ENCODE results near the gene KXD1.
"Not testable (repeated sequence)": the region's sequence is repeated elsewhere in the genome, so short reads cannot be mapped to it uniquely, and the experiment has no call there.

The KXD1 gene

DNA sequence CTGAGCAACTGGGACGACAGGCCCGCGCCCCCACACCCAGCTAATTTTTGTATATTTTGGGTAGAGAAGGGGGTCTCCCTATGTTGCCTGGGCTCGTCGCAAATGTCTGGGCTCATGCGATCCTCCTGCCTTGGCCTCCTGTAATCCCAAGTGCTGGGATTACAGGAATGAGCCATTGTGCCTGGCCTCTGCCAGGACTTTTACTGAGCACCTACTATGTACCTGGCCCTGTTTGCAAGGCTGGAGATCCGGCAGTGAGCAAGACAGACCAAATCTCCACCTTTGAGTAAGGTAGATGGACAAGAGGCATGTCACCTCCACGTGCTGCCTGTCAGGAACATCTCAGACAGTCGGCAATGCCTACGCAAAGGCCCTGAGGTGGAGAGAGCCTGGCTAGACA, 21.2 kb upstream of the KXD1 start:
- no peak for DNase-seq (ENCODE audit: low read depth)

DNA sequence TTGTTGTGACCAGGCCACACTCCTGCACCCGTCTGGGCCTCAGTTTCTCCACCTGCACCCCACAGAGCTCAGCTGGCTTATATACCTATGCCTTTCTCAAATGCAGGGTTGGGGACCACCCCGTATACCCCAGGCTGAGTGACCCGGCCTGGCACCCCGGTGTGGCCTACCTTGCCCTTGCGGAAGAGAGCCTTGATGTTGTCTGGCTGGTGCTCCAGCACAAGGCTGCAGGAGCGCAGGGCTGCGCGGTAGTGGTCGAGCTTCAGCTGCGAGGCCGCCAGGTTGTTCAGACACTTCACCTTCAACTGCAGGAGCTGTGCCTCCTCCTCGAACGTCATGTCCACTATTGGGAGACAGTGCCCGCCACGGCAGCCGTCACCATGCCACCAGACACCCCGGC, 20.2 kb upstream of the KXD1 start:
- DNase-seq (ENCODE audit: low read depth): no peak

DNA sequence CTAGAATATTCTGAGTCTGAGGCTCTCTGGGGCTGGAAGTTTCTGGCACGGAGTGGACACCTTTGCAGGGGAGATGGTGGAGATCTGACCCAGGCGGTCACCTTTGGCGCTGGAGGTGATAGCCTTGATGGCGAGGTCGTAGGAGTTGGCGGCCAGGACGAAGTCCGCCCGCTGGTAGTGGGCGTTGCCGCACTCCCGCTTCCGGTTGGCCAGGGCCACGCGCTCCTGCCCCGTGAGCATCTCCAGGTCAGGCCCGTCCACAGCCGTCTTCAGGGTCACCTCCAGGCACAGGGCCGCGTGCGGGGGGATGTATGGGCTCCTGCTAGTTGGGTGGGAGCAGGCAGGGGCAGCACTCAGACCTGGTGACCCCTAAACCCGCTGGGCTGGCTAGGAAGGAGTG, 19.6 kb upstream of the KXD1 start:
- DNase-seq (ENCODE audit: low read depth): no peak

DNA sequence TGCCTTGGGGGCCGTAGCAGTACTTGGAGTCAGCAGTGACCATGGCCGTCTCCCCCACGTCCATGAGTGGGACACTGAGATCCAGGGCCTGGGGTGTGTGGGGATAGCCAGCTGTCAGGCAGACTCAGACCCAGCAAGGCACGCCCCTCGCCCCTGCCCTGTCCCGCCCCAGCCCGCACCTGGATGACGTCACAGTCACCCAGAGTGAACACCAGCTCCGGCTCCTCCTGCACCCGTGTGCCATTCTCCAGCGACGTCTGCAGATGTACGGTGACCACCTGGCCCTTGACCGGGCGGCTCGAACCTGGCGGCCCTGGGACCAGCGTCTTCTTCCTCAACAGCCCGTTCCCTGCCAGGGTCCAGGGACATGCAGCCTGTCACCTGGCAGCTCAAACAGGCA, 18.3 kb upstream of the KXD1 start:
- DNase-seq (ENCODE audit: low read depth): no peak

DNA sequence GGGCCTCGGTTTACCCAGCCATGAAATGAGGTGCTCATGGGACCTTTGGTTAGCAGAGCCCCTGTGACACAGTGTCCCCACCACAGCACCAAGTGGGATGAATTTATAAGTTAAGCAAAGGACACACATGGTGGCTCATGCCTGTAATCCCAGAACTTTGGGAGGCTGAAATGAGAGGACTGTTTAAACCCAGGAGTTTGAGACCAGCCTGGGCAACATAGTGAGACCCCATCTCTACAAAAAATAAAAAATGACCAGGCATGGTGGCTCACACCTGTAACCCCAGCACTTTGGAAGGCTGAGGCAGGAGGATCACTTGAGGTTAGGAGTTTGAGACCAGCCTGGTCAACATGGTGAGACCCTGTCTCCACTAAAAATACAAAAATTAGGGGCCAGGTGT, 17.5 kb upstream of the KXD1 start:
- DNase-seq (ENCODE audit: low read depth): not testable (repeated sequence)

DNA sequence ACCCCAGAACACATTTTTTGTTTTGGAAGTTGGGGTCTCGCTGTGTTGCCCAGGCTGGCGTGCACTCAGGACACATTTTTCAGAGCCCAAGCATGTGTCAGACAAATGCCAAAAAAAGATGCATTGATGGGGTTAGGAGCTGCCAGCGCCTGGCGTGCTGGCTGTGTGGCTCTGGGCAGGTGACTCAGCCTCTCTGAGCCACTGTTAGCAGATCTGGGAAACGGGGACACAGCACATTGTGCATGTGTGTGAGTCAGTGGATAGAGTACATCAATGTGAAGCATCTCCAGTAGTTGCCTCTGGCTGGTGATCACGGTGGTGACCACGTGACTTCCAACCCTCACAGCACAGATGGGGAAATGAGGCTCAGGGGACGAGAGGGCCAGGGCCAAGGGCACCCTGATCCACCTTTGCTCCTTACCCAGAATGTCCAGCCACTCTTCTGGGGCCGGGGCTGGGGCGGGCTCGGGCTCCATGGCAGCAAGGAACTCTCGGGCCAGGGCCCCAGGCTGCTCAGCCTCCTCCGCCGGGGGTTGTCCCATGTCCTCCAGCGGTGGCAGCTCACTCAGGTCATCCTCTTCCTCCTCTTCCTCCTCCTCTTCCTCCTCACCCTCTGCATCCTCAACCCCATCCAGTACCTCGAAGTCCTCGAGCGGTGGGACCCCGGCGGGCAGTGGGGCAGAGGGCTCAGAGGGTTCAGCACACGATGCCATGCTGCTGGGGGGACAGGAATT, 16.2 kb upstream of the KXD1 start:
- no peak for DNase-seq (ENCODE audit: low read depth)

DNA sequence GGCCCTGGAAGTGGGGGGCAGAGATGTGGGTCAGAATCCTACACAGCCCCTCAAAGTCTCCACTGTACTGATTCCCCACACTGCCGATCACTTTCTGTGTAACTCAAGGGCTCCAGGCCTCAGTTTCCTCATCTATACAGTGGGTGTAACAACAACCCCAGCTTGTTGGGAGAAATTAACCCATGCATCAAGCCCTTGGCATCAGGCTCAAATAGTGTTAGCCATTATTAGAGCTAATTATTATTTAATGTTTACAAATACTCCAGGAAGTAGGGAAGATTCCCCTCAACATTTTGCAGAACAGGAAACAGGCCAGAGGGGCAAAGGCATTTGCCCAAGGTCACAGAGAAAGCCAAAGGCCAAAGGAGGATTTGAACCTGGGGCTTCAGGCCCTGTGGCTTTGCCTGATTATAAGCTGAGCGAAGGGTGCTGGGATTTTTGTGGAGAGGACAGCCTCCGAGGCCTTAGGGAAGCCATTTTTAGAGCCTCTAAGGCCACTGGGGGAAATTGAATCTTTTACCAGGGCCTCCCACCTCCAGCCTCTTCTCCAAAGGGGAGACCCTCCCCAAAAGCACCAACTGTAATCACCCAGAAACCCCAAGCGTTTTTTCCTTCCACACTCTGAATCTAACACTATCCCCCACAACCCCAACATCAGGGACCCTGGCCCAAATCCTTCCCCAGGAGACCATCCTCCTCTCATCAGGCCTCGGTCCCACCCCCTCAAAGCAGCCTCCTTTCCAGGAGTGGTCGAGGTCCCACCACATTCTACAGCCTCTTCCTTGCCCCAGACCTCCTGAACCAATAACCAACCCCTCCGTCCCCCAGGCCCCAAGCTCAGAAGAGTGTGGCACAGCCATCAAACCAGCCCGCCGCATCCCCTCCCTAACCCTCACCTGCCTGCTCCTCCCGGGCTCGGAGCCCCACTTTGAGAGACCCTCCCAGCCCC, 15.4 kb upstream of the KXD1 start:
- no peak for DNase-seq (ENCODE audit: low read depth)

DNA sequence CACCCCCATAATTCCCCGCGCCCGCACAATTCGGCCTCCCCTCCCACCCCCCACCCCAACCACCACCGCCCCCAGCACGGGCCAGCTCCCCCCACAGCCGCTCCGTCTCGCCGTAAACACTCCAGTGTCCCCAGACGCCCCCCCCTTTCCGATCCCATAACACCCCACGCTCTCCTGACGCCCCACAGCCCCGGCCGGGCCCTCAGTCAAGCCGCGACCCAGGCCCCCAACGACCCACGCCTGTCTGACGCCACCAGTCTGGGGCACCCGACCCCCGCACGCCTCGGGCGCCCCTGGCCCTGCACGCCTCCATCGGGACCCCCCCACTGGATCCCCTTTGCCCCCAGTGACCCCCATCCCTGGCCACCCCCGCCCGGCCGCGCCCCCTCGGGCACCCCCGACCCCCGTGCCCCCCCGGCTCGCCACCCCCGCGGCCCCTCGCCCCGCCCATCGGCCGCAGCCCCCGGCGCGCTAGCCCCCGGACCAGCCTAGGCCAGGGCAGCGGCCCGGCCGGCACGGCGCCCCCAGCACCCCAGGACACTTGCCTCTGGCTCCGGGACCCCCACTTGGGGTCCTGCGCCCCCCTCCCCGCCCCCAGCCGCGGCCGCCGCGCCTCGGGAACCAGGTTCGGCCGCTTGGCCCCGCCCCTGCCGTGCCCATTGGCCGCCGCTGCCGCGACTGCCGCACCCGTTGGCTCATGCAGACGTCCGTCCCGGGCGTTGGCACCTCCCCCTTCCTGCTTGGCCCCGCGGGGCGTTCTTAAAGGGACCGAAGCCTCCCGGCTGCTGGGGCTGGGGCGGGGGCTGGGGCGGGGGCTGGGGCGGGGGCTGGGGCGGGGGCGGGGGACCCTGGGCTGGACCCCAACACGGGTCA, 14.5 kb upstream of the KXD1 start, which contains the start of gene FKBP8:
Gene FKBP8 (minus strand): TSS at position 633 of the 873 bp plus-strand sequence. CDS start 1,603 bp downstream, outside the sequence.
- DNase-seq (ENCODE audit: low read depth): peak; percentile 88

DNA sequence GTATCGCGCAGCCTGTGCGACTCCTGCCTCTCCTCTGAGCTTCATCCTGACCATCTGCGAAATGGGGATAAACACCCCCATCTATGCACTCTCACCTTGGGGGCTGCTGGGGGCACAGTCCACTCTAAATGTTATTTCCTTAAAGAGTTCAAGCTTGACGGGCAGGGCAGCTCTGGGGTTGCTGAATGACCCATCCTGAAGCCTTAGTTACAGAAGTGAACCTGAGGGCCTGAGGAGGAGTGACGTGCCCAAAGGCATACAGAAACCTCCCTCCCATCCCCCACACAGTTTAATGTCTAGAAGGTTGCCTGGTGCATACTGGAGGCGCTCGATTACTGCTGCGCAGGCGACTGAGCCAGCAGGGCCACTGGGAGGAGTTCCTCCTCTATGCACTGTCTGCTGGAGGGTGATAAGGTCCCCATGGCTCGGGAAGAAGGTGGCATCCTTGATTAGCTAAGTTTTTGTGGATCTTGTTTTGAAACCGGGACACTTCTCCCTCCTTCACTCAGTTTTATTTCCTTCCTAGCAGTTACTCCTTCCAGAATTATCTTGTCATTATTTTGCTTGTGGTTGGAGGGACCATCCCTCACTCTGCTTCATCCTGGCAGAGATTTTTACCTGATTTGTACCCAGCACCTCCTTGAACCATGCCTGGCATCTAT, 13.7 kb upstream of the KXD1 start:
- DNase-seq (ENCODE audit: low read depth): peak; percentile 54

DNA sequence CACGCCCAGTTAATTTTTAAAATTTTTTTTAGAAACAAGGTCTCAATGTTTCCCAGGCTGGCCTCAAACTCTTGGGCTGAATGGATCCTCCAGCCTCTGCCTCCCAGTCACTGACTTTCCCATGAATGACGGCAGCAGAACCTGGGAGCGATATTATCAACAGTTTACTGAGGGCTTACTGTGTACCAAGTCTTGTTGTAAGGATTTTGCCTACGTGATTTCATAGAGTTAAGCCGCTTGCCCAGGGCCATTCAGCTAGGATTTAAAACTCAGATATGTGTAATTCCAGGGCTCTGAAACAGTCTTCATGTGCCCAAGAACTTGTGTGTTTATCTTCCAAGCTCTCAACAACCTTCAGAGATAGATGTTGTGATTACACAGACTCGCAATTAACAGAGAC, 6.0 kb upstream of the KXD1 start:
- DNase-seq (ENCODE audit: low read depth): no peak

DNA sequence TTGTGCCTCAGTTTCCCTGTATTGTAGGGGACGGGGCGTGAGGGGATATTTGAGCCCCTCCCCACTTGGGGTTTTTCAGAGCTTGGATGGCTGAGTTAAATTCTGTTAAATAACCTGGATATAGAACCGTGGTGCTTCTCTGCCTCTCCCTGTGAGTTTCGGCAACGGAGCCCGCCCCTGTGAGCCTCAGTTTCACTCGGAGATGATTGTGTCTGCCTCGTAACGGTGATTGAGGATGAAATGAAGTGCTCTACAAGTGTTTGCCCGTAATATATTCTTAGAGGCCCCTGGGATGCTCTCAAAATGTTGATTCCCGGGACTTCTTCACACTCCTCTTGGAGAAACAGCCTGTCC, 509 bp downstream of the KXD1 start:
- no peak for DNase-seq (ENCODE audit: low read depth)

DNA sequence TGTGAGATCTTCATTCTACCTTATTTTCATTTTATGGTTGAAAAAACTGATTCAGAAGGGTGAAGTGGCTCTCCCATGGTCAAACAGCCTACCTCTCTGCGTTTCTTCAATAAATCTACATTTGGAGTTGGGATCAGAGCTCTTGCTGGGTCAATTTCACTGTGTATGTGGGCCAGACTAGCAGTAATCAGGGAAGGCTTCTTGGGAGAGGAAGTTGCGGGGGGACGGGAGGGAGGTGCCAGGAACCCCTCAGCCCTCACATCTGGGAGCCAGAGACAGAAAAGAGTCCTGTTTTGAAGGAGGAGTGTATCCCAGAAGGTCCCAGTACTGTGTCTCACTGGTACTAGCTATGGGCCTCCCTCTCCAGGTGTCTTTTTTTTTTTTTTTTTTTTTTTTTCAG, 934 bp downstream of the KXD1 start:
- no peak for DNase-seq (ENCODE audit: low read depth)

DNA sequence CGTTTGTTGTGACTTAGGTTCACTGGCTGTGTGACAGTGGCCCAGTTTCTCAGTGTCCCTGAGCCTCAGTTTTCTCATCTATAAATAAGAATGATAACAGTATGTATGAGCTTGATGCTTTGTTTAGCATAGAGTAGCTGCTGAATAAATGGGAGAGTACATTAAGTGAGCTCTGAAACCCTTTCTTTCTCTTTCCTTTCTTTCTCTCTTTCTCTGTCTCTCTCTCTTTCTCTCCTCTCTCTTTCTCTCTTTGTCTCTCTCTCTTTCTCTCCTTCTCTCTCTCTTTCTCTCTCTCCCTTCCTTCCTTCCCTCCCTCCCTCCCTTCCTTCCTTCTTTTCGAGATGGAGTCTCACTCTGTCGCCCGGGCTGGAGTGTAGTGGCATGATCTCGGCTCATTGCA, 2.0 kb downstream of the KXD1 start:
- DNase-seq (ENCODE audit: low read depth): no peak

DNA sequence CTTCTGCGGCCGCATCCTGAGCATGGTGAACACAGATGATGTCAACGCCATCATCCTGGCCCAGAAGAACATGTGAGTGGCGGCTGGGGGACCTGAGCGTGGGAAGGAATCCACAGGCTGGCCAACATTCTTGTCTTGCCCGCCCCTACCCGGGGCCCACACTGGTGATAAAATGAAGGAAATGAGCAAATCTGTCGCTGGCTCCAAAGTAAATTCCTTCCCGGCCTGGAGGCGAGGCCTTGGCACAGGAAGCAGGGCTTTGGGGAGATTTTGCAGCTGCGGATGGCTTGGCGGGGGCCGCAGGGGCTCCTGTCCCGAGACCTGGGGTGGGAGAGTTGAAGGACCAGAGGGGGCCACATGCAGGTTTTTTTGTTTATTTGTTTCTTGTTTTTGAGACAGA, 4.4 kb downstream of the KXD1 start:
- DNase-seq (ENCODE audit: low read depth): no peak

DNA sequence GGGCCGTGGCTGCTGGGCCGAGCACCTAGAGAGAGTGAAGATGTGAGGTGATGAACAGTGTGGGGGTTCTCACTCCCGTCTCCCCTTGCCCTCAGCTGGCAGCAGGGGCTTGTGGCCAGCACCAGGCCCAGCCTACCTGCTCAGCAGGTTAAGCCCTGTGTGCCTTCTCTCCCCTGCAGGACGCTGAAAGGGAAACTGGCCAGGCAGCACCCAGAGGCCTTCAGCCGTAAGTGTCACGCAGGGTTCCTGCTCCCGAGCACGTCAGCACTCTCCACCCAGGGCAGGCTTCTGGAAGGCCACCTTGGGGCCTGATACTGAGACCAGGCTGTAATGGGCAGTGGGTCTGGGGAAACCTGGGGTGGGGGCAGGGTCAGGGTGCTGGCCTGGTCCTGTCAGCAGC, 9.3 kb downstream of the KXD1 start:
- DNase-seq (ENCODE audit: low read depth): no peak

DNA sequence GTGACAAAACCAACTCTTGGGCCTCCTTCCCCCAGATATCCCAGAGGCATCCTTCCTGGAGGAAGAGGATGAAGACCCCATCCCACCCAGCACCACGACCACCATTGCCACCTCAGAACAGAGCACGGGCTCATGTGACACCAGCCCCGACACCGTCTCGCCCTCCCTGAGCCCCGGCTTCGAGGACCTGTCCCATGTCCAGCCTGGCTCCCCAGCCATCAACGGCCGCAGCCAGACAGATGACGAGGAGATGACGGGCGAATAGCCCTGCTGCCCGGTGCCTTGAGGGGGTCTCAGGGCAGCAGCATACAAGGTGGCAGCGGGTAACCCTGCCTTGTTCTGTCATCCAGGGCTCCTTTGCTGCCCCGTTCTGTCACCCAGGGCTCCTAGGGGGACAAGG, 10.7 kb downstream of the KXD1 start:
- no peak for DNase-seq (ENCODE audit: low read depth)

DNA sequence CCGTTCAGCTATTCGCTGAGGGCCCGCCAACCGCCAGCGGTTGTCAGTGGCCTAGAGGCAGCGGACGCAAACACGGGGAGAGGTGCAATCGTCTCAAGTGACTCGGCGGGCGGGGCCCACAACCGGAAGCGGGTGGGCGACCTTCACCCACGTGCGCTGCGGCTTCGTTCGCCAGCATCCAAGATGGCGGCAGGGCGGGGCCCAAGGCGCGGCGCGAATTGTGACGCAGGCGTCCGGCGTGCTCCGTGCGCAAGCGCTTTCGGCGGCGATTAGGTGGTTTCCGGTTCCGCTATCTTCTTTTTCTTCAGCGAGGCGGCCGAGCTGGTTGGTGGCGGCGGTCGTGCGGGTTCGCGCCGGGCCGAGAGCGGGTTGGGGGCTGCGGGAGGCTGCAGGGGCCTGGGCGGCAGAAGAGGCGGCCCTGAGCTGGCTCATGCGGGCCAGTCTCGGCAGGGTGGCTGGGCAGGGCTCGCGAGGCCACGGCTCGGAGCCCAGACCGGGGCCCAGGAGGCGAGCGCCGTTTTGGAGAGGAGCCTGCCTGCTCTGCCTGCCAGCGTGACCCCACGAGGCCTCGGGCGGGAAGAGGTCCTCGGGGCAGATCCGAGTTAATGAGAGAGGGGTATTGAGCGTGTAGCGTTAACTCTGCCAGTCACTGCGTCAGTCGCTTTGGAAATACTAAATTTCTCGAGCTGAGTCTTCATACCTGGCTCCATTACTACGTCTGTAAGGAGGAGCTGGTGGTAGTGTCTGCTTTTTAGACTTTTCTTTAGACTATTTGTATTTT, 14.1 kb downstream of the KXD1 start, which contains the start of gene UBA52:
Gene UBA52 (plus strand): TSS at position 294 of the 781 bp plus-strand sequence. CDS start 1,444 bp downstream, outside the sequence.
- peak; percentile 98 for DNase-seq (ENCODE audit: low read depth)

DNA sequence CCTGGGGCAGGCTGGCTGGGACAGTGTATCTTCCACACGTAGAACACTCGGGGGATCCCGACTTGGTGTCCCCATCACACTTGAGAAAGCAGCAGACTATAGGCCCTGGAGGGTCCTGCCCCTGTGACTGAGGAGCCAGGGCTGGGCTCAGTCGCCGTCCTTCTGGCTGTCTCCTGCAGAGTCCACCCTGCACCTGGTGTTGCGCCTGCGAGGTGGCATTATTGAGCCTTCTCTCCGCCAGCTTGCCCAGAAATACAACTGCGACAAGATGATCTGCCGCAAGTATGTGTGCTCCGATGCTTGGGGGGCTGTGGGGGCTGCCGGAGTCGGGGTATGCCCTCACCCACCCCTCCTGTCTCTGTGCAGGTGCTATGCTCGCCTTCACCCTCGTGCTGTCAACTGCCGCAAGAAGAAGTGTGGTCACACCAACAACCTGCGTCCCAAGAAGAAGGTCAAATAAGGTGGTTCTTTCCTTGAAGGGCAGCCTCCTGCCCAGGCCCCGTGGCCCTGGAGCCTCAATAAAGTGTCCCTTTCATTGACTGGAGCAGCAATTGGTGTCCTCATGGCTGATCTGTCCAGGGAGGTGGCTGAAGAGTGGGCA, 17.1 kb downstream of the KXD1 start:
- no peak for DNase-seq (ENCODE audit: low read depth)

DNA sequence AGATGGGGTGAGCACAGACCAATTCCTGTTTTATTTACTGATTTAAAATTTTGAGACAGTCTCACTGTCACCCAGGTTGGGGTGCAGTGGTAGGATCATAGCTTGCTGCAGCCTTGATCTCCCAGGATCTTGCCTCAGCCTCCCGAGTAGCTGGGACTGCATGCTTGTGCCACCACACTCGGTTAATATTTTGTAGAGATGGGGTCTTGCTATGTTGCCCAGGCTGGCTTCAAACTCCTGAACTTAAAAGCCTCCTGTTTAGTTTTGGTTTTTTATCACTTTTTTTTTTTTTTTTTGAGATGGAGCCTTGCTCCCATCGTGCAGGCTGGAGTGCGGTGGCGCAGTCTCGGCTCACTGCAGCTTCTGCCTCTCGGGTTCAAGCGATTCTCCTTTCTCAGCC, 18.7 kb downstream of the KXD1 start:
- DNase-seq (ENCODE audit: low read depth): no peak

DNA sequence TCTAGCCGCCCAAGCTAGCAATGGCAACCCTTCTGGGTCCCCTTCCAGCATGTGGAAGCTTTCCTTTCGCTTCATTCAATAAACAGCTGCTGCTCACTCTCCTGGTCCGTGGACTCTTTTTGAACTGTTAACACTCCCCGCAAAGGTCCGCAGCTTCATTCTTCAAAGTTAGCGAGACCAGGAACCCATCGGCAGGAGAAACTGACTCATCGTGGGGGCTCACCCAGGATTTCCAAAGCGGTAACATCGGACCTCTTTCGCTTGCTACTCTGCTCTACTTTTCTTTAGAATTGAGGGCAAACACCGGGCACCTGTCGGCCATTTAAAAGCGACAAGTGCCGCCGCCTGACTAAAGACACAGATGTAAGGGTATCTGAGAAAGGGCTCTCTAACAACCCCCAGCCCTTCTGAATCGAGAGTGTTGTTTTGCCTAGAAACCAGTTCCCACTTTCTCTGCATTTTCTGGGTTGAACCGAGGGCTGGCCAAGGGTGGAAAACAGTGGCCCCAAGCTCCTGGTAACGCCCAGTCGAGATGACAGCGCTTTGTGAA, 19.8 kb downstream of the KXD1 start:
- DNase-seq (ENCODE audit: low read depth): no peak

Data from stimulated activated CD8-positive, alpha-beta memory T cell treated with anti-CD3 and anti-CD28 coated beads, Interleukin-12 subunit alpha, Interleukin-12 subunit beta, amount 100 ng/mL, for 1 hour (primary cell).